HepG2 (cell line): ENCODE results near the gene SLC35F3. TPM values are rescaled to one million over a fixed set of nuclear protein-coding genes. Genes with fewer than 3 reads are reported as not detected.

ENCODE experiments used
- ATAC-seq: fragments of 200-7000 bp; cut with Tn5 transposase; 3 replicates; pipeline ENCODE4 v1.9.1; 2020; ENCODE audit warnings: mild to moderate bottlenecking, moderate library complexity
- BruUV-seq: library from RNA; stranded (reverse); fragments of 400-500 nt; replicated peaks from 2 replicates; lab custom pipeline; 2021; lab: Mats Ljungman, UMichigan
- CTCF ChIA-PET: fragments of 300-600 bp; formaldehyde crosslinking; extraction: SDS; loops from one replicate; lab custom pipeline; 2021; ENCODE audit warnings: low total read pairs, inconsistent platforms, low intra/inter-chr PET ratio; lab: Yijun Ruan, JAX
- POLR2A ChIA-PET: fragments of 350-600 bp; sonication (Branson Sonifier 250); formaldehyde crosslinking; loops from one replicate; lab custom pipeline; 2020; ENCODE audit warnings: antibody characterized with exemption, inconsistent platforms; lab: Yijun Ruan, JAX
- DNase-seq: peaks from one replicate; pipeline ENCODE4 v3.0.0-alpha.2; 2015; ENCODE audit warnings: low spot score
- FAIRE-seq: peaks from 3 replicates; lab custom pipeline; 2011; peaks lifted over from hg19 to GRCh38; lab: Jason Lieb, UNC
- H2AFZ ChIP-seq: one replicate; pipeline ENCODE4 v1.6.1; 2011; ENCODE audit warnings: low read length, inconsistent platforms
- H3K27ac ChIP-seq: fragments of 300-600 bp; 3 replicates; pipeline ENCODE4 v1.8.0; 2011; ENCODE audit warnings: mixed run types, mild to moderate bottlenecking, mixed read lengths, low read length, inconsistent platforms; ENCODE audit not compliant: insufficient read depth; ENCODE audit errors: extremely low read length
- H3K27me3 ChIP-seq, 2 experiments: fragments of 200-600 bp in 1 of 2; 2 replicates in 1 of 2; 3 replicates in 1 of 2; pipeline versions ENCODE4 v1.6.0 to v1.8.0; 2011; ENCODE audit warnings: low read length in 2 of 2, mild to moderate bottlenecking in 2 of 2, moderate library complexity in 2 of 2, inconsistent platforms in 1 of 2; ENCODE audit not compliant: insufficient read depth in 2 of 2, control insufficient read depth in 1 of 2
- H3K36me3 ChIP-seq, 2 experiments: fragments of 200-600 bp in 1 of 2; replicated peaks in 1 of 2; 2 replicates in 1 of 2; 3 replicates in 1 of 2; pipeline versions ENCODE4 v1.5.1 to v1.8.0; 2011; ENCODE audit warnings: low read length in 2 of 2, inconsistent platforms in 1 of 2; ENCODE audit not compliant: insufficient read depth in 2 of 2, control insufficient read depth in 1 of 2
- H3K4me1 ChIP-seq: 2 replicates; pipeline ENCODE4 v1.5.1; 2012; ENCODE audit warnings: low read length, inconsistent platforms; ENCODE audit not compliant: insufficient read depth
- H3K4me2 ChIP-seq: 2 replicates; pipeline ENCODE4 v1.6.0; 2011; ENCODE audit warnings: low read depth, low read length, inconsistent platforms
- H3K4me3 ChIP-seq, 3 experiments: fragments of 200-600 bp in 1 of 3; sonication (generic), shearing (Covaris generic) in 1 of 3; replicated peaks in 1 of 3; 2 replicates each; pipeline ENCODE4 v1.5.1; 2011 to 2016; ENCODE audit warnings: low read length in 3 of 3, inconsistent platforms in 2 of 3, low read depth in 2 of 3, mild to moderate bottlenecking in 2 of 3, control low read depth in 1 of 3, mixed read lengths in 1 of 3; ENCODE audit not compliant: insufficient read depth in 1 of 3
- H3K79me2 ChIP-seq: one replicate; pipeline ENCODE4 v1.6.1; 2011; ENCODE audit warnings: low read length, inconsistent platforms; ENCODE audit not compliant: insufficient read depth
- H3K9ac ChIP-seq: 2 replicates; pipeline ENCODE4 v1.6.0; 2011; ENCODE audit warnings: mild to moderate bottlenecking, low read depth, low read length, inconsistent platforms; ENCODE audit not compliant: insufficient read depth
- H3K9me3 ChIP-seq: 2 replicates; pipeline ENCODE4 v1.5.1; 2012; ENCODE audit warnings: mild to moderate bottlenecking, low read length
- H4K20me1 ChIP-seq: 2 replicates; pipeline ENCODE4 v1.6.0; 2011; ENCODE audit warnings: inconsistent platforms, mild to moderate bottlenecking, low read length, moderate library complexity; ENCODE audit not compliant: insufficient read depth
- CC2D1A ChIP-seq: sonication (generic); formaldehyde crosslinking; IDR thresholded peaks from 2 replicates; pipeline ENCODE4 v1.8.1; 2023; ENCODE audit warnings: mild to moderate bottlenecking, missing genetic modification reagents
- FOXC1 ChIP-seq: sonication (generic); formaldehyde crosslinking; IDR thresholded peaks from 2 replicates; pipeline ENCODE4 v1.8.0; 2022; ENCODE audit warnings: mild to moderate bottlenecking, missing genetic modification reagents, borderline replicate concordance
- HHEX ChIP-seq: IDR thresholded peaks from 2 replicates; pipeline ENCODE4 v1.6.1; 2016; ENCODE audit warnings: control low read depth
- HMG20A ChIP-seq: IDR thresholded peaks from 2 replicates; pipeline ENCODE4 v1.6.1; 2016; ENCODE audit warnings: borderline replicate concordance
- MEIS2 ChIP-seq: sonication (generic); formaldehyde crosslinking; IDR thresholded peaks from 2 replicates; pipeline ENCODE4 v1.9.0; 2021; ENCODE audit warnings: mild to moderate bottlenecking, missing genetic modification reagents
- MIER2 ChIP-seq: IDR thresholded peaks from 2 replicates; pipeline ENCODE4 v1.6.1; 2016; ENCODE audit warnings: missing biosample characterization, missing genetic modification reagents
- RBAK ChIP-seq: sonication (generic); formaldehyde crosslinking; IDR thresholded peaks from 2 replicates; pipeline ENCODE4 v1.5.1; 2020; ENCODE audit warnings: mild to moderate bottlenecking, missing genetic modification reagents
- RXRB ChIP-seq: IDR thresholded peaks from 2 replicates; pipeline ENCODE4 v1.6.1; 2016; ENCODE audit warnings: borderline replicate concordance, missing genetic modification reagents, missing compliant biosample characterization
- SAFB2 ChIP-seq: sonication (generic); formaldehyde crosslinking; IDR thresholded peaks from 2 replicates; pipeline ENCODE4 v1.5.1; 2020; ENCODE audit warnings: missing genetic modification reagents, low read depth, mild to moderate bottlenecking, borderline replicate concordance
- SIX1 ChIP-seq: sonication (generic); formaldehyde crosslinking; IDR thresholded peaks from 2 replicates; pipeline ENCODE4 v1.4.0; 2020; ENCODE audit warnings: missing genetic modification reagents, borderline replicate concordance
- ZNF234 ChIP-seq: sonication (generic); formaldehyde crosslinking; conservative IDR thresholded peaks from 2 replicates; pipeline ENCODE4 v1.5.1; 2020; ENCODE audit warnings: mild to moderate bottlenecking, missing genetic modification reagents
- ZNF547 ChIP-seq: sonication (generic); formaldehyde crosslinking; IDR thresholded peaks from 2 replicates; pipeline ENCODE4 v1.5.1; 2020; ENCODE audit warnings: mild to moderate bottlenecking, missing genetic modification reagents
- ZNF724P ChIP-seq: sonication (generic); formaldehyde crosslinking; IDR thresholded peaks from 2 replicates; pipeline ENCODE4 v1.8.0; 2022; ENCODE audit warnings: missing genetic modification reagents, borderline replicate concordance
- ZNF776 ChIP-seq: sonication (generic); formaldehyde crosslinking; IDR thresholded peaks from 2 replicates; pipeline ENCODE4 v1.4.0; 2020; ENCODE audit warnings: mild to moderate bottlenecking, missing genetic modification reagents
- ZNF891 ChIP-seq: sonication (generic); formaldehyde crosslinking; IDR thresholded peaks from 2 replicates; pipeline ENCODE4 v1.5.0; 2020; ENCODE audit warnings: mild to moderate bottlenecking, missing genetic modification reagents
- WGBS: methylation state at CpG from one replicate; pipeline ENCODE4 v1.1.6; 2017; ENCODE audit warnings: low lambda C conversion rate; 5-methylcytosine and 5-hydroxymethylcytosine counted together
- in situ Hi-C: cut with HindIII; loops from 2 replicates; pipeline ENCODE4 v1.10.0; 2017; ENCODE audit warnings: low pct_unique_long_range_greater_than_20kb; ENCODE audit not compliant: extremely low pct_ligation_motif_present
- intact Hi-C: fragments of 100-400 bp; cut with micrococcal nuclease; formaldehyde crosslinking; loops from one replicate; pipeline ENCODE4 v1.10.0; 2022; ENCODE audit not compliant: unreplicated experiment
- polyA plus RNA-seq, 8 experiments: library from polyadenylated mRNA; depleted of rRNA in 3 of 8; stranded (reverse) in 7 of 8; unstranded in 1 of 8; fragments of >200 nt; fragmentation: Illumina TruSeq in 4 of 8; extraction: Trizol in 4 of 8; gene quantifications; 2 replicates each; pipeline versions ENCODE4 v1.2.1 to v1.2.3, GENCODE V29; 2011 to 2016; ENCODE audit warnings: low read depth in 4 of 8, missing spikeins in 1 of 8, mixed read lengths in 1 of 8; ENCODE audit not compliant: insufficient read depth in 1 of 8
- total RNA-seq, 5 experiments: library from RNA; depleted of rRNA; stranded (reverse); fragments of >200 nt; fragmentation: Illumina TruSeq; extraction: Trizol; gene quantifications; 2 replicates each; pipeline ENCODE4 v1.2.3, GENCODE V29; 2016; ENCODE audit warnings: low read depth in 1 of 5
- TF ChIP-seq, protein P1 (sequence below): IDR thresholded peaks from 2 replicates; pipeline ENCODE4 v1.6.1; 2016

The SLC35F3 gene
- total and polyA plus RNA-seq, 2 of the 13 experiments (the other 11 are each of a cell fraction or from before 2014, with no cell fraction given): not detected

DNA sequence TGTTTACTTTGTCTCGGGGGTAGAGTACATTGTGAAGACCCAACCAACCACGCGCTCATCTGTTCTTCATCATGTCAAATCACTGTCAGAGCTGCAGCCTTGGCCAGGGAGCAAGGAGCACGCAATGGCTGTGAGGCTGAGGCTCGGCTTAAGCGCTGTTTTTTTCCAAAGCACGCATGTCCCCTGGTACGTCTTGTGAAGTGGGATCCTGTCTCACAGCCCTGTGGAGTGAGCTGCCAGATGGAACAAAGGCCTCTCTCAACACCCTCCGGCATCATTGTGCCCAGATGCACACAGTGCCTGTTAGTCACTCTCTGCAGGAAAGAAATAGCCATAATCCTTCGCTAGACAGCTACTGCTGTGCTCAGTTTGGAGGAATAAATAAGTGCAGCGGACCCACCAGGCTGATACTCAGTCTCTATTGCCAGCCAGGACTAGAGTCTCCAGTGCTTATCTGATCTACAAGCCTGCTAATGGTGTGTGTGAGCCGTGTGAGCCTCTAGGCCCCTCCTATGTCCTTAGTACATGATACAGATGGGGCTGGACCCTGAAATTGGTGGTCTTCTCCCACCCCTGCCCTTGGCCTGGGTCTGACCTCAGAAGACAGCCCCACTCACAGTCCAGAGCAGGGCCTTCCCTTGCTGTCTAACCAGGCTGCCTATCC lies 377.5 kb downstream of the SLC35F3 start (continued):
- TF ChIP-seq HMG20A (CRISPR knock-in tag) (no peak), ZNF776 (CRISPR knock-in tag) (no peak), ZNF234 (CRISPR knock-in tag) (no peak), ZNF547 (CRISPR knock-in tag) (no peak), SIX1 (CRISPR knock-in tag) (no peak), MEIS2 (CRISPR knock-in tag) (no peak)

DNA sequence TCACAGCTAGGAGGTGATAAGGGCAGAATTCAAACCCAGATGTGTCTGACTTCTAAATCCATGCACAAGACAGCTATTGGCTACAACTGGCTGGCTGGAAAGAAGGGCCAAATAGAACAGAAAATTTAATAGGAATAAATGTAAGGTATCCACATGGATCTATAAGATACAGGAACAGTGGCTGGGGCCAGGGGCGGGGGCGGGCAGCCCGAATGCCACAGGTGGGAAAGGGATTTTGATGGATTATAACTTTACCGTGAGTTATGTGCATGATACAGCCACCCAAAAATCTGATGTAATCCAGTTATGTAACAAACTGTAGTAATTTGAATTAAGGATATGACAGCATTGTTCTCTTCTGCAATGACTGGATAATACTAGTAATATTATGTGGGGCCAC lies 381.7 kb downstream of the SLC35F3 start:
- BruUV-seq: no TSS peak
- POLR2A ChIA-PET: no interaction called here

More for the DNA sequence above, 381.7 kb downstream of the SLC35F3 start:
- Histone ChIP-seq H3K27me3 (peaks cover 0 to 10% of the 10 kb centered on the region in 2 experiments; a peak in 1 of 5 replicates), H3K9me3 (no peaks in the 10 kb centered on the region), H3K4me2 (no peak overlapping the region), H3K36me3 (no peaks in the 10 kb centered on the region), H2AFZ (no peak overlapping the region), H3K9ac (no peak overlapping the region), H3K4me1 (no peaks in the 10 kb centered on the region), H3K4me3 (no peak overlapping the region), H3K79me2 (no peaks in the 10 kb centered on the region), H4K20me1 (no peaks in the 10 kb centered on the region), H3K27ac (no peak overlapping the region)
- TF ChIP-seq HHEX (CRISPR knock-in tag) (no peak), CC2D1A (CRISPR knock-in tag) (no peak), ZNF891 (no peak), RBAK (CRISPR knock-in tag) (no peak), ZNF724P (CRISPR knock-in tag) (no peak), FOXC1 (CRISPR knock-in tag) (no peak), MIER2 (CRISPR knock-in tag) (no peak), SAFB2 (CRISPR knock-in tag) (no peak), RXRB (CRISPR knock-in tag) (no peak)
- TF ChIP-seq, protein P1, sequence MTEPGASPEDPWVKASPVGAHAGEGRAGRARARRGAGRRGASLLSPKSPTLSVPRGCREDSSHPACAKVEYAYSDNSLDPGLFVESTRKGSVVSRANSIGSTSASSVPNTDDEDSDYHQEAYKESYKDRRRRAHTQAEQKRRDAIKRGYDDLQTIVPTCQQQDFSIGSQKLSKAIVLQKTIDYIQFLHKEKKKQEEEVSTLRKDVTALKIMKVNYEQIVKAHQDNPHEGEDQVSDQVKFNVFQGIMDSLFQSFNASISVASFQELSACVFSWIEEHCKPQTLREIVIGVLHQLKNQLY (CRISPR knock-in tag): no peak
- intact Hi-C loops: no loop called here
- FAIRE-seq (no peak), DNase-seq (no peak), ATAC-seq (no peak)
- CTCF ChIA-PET: no interaction called here
- WGBS: 22% methylated on average over 4 of the region's 4 CpGs
- in situ Hi-C loops: no loop called here
